Activated T-cell treated with anti-CD3 and anti-CD28 coated beads for 24 hours (primary cell): Measurements from ENCODE around the gene DBN1.
"Not testable (repeated sequence)": the region's sequence is repeated elsewhere in the genome, so short reads cannot be mapped to it uniquely, and the experiment has no call there.

Experiments
- DNase-seq: peaks from one replicate; pipeline ENCODE4 v3.0.0-alpha.2; 2020; ENCODE audit warnings: low read depth

DBN1 gene

GRCh38 chr5:177429248-177430040, 44.0 kb downstream of the DBN1 start:
- peak; percentile 79 for DNase-seq

- DNase-seq: no peak
These were observed 44.7 kb downstream of the DBN1 start for GRCh38 chr5:177428574-177429217.

GRCh38 chr5:177427919-177428573, 45.4 kb downstream of the DBN1 start:
- DNase-seq: peak; percentile 24

GRCh38 chr5:177427211-177427822, 46.1 kb downstream of the DBN1 start:
- no peak for DNase-seq

- DNase-seq: peak; percentile 64
These were observed 46.7 kb downstream of the DBN1 start, which contains the start of gene GRK6 for GRCh38 chr5:177426566-177427210. Gene GRK6 (plus strand): TSS chr5:177426676. CDS start chr5:177426846, 170 bp downstream.

GRCh38 chr5:177425801-177426565, 47.5 kb downstream of the DBN1 start:
- peak; percentile 99 for DNase-seq

- DNase-seq: no peak
These were observed 48.1 kb downstream of the DBN1 start for GRCh38 chr5:177425196-177425800.

- no peak for DNase-seq
These were observed 49.8 kb downstream of the DBN1 start for GRCh38 chr5:177423671-177424070.

GRCh38 chr5:177421062-177421798, 52.2 kb downstream of the DBN1 start:
- no peak for DNase-seq

GRCh38 chr5:177420472-177420871, 53.0 kb downstream of the DBN1 start:
- DNase-seq: not testable (repeated sequence)

GRCh38 chr5:177419046-177419445, 54.4 kb downstream of the DBN1 start:
- DNase-seq: no peak

- DNase-seq: not testable (repeated sequence)
These were observed 56.4 kb downstream of the DBN1 start for GRCh38 chr5:177417081-177417480.

- DNase-seq: no peak
These were observed 59.0 kb downstream of the DBN1 start for GRCh38 chr5:177414481-177414880.

GRCh38 chr5:177412603-177413233, 60.7 kb downstream of the DBN1 start:
- DNase-seq: no peak

- DNase-seq: no peak
These were observed 62.9 kb downstream of the DBN1 start for GRCh38 chr5:177410575-177410974.

GRCh38 chr5:177409043-177409801, 64.2 kb downstream of the DBN1 start, which contains the start of gene F12:
Gene F12 (minus strand): TSS chr5:177409564. CDS start chr5:177409527, 37 bp downstream.
- no peak for DNase-seq
